ENCODE results near the gene LCN2. TPM values are rescaled to one million over a fixed set of nuclear protein-coding genes. Genes with fewer than 3 reads are reported as not detected.
"Not testable (repeated sequence)": the region's sequence is repeated elsewhere in the genome, so short reads cannot be mapped to it uniquely, and the experiment has no call there.

The LCN2 gene
- total RNA-seq, 1 donor from 2014 or later: 6.0 TPM

DNA sequence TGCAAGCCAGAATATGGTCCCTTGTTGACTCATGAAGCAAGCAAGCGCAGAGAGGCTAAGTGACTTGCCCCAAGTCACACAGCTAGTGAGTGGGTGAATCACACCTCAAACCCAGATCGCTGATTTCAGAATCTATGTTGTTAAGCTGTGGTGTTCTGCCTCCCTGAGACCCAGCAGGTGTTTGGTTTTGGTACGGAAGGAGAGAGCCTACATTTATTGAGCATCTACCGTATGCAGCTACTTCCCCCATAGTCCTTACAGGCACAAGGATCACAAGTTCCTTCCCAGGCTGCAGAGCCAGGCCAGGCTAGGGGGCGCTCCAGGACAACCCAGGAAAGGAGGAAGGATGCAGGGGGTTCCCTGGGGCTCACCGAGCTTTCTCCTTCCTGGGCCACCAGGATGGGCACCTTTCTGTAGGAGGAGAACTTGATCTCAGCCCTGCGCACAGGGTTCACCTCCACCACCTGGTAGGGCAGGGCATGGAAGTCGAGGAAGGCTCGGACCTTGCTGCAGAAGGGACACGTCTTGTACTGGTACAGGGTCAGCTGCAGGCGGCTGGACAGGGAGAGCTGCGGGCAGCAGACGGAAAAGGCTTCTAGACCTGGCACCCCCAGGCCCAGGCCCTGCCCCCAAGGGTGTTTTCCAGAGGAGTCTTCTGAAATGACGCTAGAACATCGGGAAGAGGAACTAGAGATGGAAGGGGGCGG, 24.2 kb upstream of the LCN2 start:
- intact Hi-C loops (cut with DNase I): no loop called here
- ATAC-seq (no peak), DNase-seq (ENCODE audit: low spot score) (peak; percentile 86)

DNA sequence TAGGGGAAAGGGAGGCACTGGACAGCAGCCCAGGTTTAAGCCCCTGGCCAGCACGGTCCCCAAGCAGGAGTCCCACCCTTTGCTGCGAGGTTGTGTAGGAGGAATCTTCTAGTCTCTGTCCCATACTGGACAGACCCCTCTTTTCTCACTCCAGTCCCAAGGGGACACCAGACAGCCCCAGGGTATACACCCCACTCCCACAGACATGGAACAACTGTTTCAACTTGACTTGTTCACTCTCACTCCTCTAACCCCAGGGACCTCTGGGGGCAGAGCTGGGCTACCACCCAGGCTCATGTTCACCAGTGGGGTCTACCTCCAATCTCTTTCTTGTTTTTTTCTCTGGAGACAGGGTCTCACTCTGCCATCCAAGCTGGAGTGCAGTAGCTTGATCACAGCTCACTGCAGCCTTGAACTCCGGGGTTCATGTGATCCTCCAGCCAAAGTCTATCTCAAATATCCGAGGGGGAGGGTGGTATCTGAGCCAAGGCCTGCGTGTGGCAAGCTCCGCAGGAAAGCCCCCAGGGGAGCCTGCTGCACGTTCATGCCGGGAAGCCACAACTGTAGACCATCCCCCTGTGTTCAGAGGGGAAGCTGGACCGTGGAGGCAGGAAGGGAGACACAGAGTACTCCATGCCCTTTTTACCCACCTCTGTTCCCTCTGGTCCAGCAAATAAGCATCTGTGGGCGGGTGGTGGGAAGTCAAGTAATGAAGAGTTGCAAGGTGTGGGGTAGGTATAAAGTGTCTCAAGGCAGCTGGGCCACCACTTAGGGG, 23.5 kb upstream of the LCN2 start:
- no peak for DNase-seq (ENCODE audit: low spot score)
- no peak for ATAC-seq
- intact Hi-C loops (cut with DNase I): no loop called here

DNA sequence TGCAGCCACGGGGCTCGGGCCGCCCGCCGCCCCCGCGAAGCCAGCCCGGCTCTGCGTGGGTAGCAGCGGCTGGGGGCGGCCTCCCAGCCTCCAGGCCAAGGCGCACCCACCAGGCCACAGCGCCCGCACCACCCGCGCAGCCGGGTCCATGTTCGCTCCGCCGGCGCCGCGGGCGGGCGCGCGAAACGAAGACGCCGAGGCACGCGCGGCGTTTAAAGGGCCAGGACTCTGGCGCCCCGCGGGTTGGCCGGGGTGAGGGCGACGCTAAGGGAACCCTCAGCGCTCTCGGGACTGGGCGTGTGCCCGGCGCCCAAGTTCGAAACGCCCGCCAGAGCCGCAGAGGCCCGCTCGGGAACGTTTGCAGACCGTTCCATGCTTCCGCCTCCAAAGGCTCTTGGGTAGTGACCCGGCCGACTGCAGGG, 21.7 kb upstream of the LCN2 start, which contains the start of gene PTGES2:
Gene PTGES2, minus strand, starts transcription at position 162 of the 422 bp plus-strand sequence. Its CDS starts 12 bp downstream, at position 150.
- intact Hi-C loops (cut with DNase I): no loop called here
- peak; percentile 90 for DNase-seq (ENCODE audit: low spot score)
- ATAC-seq: peak; percentile 89

DNA sequence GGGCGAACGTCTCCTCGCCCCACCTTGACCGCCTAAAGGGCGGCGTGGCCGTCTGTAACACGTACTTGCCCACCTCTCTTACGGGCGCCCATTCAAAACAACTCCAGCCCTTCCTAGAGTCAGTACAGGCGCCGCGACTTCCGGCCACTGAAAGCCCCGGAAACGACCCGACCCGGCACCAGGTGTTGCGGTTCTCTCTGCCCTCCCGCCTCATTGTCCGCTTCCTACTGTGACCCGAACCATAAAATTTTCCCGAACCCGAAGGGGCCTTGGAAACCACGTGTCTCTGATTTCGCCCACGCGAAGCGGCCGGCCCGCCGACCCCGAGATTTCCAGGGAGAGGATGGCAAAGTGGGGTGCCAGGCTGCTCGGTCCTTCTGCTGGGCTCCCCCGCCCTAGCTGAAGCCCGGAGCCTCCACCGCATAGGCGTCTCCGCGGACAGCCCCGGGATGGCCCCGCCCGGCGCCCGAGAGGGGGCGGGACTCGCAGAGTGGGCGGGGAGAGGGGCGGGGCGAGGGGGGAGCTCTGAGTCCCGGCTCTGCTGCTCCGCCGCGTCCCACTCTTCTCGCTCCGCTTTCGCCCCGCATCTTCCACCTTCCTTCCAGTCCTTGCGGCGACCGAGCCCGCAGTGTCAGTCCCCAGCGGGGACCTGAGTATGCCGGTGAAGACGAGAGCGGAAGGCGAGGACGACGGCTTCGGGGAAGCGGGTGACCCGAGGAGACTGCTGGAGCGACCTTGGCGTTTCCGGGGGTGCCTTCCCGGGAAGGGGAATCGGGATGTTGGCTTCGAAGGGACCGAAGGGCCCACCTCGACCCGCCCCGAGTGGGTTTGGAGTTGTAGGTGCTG, 21.0 kb upstream of the LCN2 start:
- DNase-seq (ENCODE audit: low spot score) (peak; percentile 88), ATAC-seq (peak; percentile 94)
- intact Hi-C loops (cut with DNase I): no loop called here

DNA sequence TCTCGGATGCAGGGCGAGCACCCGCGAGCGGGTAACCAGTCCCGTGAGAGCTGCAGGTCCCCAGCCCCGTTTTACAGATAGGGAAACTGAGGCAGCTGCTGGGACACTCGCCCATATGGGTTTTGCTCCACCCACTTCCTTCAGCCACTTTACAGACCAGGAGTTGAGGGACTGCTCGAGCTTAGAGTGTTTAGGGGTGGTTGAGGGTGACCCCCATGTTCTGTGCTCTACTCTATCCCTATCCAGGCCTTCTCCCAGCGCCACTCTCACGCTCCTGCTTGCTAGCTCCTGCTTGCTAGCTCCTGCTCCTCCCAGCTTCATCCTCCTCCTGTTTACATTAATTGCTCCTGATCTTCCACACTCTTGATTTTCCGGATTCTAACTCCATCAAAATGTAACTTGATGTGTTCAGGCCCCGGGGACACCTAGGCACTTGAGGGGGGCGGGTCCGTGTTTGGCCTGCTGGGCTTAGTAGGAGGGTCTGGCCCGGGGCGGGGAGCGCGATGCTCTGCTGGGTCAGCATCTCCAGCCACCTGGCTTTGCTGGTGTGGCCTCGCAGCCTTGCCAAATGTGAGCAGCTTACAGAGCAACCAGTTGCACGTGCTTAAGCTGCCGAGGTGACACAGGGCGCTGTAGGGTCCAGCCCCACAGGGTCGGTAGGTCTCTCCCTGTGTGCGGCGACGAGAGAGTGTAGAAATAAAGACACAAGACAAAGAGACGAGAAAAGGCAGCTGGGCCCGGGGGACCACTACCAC, 20.2 kb upstream of the LCN2 start:
- intact Hi-C loops (cut with DNase I): no loop called here
- peak; percentile 12 for ATAC-seq
- DNase-seq (ENCODE audit: low spot score): no peak

DNA sequence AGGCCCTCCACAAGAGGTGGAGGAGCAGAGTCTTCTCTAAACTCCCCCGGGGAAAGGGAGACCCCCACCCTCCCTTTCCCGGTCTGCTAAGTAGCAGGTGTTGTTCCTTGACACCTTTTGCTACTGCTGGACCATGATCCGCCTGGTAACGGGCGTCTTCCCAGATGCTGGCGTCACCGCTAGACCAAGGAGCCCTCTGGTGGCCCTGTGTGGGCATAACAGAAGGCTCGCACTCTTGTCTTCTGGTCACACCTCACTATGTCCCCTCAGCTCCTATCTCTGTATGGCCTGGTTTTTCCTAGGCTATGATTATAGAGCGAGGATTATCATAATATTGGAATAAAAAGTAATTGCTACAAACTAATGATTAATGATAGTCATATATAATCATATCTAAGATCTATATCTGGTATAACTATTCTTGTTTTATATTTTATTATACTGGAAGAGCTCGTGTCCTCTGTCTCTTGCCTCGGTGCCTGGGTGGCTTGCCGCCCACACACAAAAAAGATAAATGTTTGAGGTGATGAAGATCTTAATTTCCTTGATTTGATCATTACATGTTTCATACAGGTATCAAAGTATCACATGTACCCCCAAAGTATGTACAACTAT, 19.2 kb upstream of the LCN2 start:
- ATAC-seq; DNase-seq (ENCODE audit: low spot score); intact Hi-C loops (cut with DNase I): not testable (repeated sequence)

DNA sequence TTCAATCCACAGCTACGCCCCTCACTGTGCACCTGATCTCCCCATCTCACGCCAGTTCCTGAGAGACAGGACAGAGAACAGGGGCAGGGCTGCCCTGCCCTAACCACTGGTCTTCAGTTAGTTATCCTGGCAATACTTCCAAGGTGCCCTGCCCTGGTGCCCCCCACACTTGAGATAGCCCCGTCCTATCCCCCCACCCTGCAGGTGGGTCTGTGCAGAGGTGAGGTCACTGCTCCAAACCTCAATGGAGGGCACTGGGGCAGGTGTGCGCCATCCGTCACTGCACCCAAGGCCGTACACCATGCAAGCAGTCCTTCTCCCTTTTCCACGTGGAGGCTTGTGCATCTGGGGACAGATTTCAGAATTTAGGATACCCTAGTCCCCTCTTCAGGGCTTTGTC, 18.6 kb upstream of the LCN2 start:
- DNase-seq (ENCODE audit: low spot score); ATAC-seq; intact Hi-C loops (cut with DNase I): not testable (repeated sequence)

DNA sequence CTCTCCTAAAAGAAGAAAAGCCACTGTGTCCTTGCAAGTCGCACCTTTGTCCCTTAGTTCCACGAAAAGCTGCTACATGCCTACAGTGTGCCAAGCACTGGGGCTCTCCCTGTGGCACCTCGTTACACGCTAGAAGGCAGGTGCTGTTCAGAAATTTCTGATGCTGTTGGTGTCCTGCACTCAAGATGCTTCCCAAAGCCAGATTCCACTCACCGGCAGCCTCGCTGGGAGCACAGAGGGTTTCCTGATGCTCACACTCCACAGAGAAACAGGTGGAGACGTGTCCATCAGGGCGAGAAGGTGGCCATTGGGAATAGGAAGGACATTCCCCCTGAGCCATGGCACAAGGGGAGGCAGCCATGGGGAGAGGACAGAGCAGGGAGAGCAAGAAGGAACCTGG, 17.9 kb upstream of the LCN2 start:
- intact Hi-C loops (cut with DNase I); ATAC-seq; DNase-seq (ENCODE audit: low spot score): not testable (repeated sequence)

DNA sequence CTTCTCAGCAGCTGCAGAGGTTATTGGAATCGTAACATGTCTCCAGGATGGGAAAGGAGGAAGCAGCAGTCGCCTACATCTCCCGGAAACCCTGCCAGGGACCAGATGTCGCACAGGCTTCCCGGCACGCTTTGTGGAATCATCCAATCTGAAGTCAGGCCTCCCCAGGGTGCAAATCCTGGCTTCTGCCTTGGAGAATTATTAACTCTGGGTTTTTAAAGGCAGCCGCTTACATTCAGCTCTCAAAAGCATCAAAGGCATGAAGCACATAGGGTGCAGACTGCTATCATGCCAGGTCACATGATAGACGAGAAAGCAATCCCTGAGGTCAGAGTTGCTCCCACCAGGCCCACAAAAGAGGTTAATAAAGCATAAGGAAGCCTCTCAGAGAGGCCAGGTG, 17.1 kb upstream of the LCN2 start:
- ATAC-seq; intact Hi-C loops (cut with DNase I); DNase-seq (ENCODE audit: low spot score): not testable (repeated sequence)

DNA sequence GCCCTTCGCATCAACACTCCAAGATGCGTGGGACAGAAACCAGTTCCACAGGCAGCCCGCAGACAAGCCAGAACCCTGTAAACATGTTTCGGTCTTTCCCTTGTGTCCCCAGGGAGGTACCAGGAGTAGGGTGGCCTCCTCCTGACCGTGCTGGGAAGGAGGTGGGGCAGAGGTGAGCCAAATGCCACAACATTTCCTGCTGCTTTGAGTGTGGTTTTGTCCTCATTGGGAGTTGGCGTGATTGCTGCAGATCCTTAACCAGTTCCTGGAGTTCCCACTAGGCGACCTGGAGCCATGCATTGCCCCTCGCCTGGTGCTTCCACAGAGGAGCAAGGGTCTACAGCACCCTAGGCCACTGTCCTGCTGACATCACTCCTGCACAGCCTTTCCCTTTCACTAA, 13.7 kb upstream of the LCN2 start:
- ATAC-seq; DNase-seq (ENCODE audit: low spot score); intact Hi-C loops (cut with DNase I): not testable (repeated sequence)

DNA sequence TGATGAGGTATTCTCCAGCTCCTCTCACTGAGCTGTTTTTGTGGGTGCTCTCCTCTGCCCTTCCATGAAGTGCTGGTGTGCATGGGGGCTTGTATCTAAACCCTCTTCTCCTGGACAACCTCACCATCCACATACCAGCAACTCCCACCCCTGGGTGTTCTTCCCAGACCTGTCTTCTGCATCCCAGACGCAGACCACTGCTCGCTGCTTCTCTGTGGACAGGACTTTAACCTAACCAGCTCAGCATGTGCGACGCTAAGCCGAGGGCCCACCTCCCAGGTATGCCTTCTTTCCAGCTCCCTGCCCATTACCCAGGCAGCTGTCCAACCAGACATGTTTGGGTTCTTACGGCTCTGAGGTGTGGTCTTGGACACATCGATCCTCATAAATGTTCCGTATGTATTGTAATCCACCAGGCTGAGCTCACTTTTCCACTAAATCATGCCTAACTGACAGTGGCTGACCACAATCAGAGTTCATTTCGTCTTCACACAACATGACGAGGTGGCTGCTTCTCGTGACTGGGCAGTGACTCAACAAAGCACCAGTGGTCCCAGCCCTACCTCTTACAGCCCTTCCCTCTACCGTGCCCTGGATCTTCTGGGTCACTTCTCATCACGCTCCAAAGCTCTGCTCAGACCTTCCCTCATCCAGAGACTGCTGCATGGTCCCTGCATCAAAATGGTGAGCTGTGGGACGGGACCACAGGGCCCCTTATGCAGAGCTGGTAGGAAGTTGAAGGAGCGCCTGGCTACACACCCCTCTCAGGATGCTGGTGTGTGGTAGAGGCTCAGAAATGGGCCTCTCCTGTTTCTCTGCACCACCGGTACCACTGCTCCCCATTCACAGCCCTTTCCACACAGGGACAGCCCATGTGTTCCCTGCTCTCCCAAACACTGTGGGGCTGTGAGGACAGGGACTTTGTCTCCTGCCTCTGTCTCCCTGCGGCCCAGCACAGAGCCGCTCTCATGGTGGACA, 12.1 kb upstream of the LCN2 start:
- intact Hi-C loops (cut with DNase I): no loop called here
- ATAC-seq: no peak
- no peak for DNase-seq (ENCODE audit: low spot score)

DNA sequence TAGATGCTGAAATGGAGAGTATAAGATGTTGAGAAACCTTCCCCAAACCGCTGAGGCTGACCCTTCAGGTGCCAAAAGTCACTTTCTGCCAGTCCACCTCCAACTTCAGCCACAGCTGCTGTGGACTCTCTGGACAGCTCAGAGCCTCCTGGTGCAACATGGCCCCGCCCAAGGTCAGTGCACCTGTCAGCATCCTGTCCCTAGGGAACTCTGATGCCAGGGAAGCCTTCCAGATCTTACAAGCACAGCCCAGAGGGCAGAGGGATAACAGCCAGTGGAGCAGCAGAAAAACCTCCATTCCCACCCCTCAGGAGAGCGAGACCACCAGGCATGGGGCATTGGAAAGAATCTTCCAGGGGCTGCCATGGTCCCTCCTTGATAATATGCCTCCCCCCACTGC, 11.3 kb upstream of the LCN2 start:
- intact Hi-C loops (cut with DNase I): no loop called here
- ATAC-seq (no peak), DNase-seq (ENCODE audit: low spot score) (no peak)

DNA sequence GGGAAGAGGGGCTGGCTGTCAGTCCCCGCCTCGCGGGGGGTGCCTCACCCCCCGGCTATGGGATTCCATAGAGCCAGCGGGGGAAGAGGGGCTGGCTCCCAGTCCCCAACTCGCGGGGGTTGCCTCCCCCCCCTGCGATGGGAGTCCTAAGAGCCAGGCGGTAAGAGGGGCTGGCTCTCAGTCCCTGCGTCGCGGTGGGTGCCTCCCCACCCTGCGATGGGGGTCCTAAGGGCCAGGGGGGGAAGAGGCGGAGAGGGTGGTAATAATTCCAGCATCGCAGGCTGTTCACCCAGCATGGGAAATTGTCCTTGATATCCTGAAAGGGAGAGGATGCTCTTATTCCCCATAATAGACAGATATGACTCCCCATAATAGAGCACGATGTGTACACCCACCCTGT, 9.6 kb upstream of the LCN2 start:
- intact Hi-C loops (cut with DNase I): no loop called here
- ATAC-seq: no peak
- DNase-seq (ENCODE audit: low spot score): no peak

DNA sequence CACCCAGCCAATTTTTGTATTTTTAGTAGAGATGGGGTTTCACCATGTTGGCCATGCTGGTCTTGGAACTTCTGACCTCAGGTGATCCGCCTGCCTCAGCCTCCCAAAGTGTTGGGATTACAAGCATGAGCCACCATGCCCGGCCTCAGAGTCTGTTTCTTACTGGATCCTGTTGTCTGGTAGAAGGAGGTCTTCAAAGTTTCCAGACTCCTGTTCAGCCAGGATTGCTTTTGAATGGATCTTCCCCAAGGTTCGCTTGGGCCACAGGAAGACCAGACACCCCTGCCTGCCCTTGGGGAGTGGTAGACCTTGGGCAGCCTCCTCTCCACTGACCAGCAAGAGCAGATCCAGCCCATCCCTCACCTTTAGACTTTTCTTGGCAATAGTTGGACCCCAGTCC, 7.6 kb upstream of the LCN2 start:
- no peak for DNase-seq (ENCODE audit: low spot score)
- ATAC-seq: no peak
- intact Hi-C loops (cut with DNase I): no loop called here

DNA sequence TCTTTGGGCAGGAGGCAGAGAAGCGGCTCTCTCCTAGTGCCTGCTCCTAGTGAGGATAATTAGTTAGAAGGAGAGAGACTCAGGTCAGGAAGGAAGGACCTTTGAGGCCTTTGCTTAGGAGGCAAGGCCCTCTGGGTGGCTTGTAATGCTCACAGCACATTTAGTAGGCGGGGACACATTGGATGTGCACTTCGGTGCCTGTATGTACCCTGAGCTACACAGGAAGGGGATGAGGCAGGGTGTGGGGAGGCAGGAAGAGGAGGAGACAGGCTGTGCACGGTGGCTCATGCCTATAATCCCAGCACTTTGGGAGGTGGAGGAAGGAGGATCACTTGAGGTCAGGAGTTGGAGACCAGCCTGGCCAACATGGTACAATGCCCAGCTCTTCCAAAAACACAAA, 7.2 kb upstream of the LCN2 start:
- ATAC-seq (no peak), DNase-seq (ENCODE audit: low spot score) (no peak)
- intact Hi-C loops (cut with DNase I): no loop called here

DNA sequence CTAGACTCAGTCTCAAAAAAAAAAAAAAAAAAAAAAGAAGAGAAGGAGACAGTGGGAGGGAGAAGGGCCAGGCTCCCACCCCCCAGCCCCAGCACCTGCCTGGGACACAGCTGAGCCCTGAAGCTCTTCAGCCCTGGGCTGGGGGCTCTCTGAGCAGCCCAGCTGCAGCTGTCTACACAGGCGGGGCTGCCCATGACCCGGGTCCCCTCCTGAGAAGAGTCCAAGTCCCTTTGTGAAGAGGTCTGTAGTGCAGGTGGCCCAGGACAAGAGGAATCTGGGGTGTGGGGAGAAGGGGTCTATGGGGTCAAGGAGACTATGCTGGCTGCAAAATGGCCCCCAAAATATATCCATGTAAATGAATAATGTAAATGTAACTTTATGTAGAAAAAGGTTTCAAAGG, 6.7 kb upstream of the LCN2 start:
- ATAC-seq (no peak), DNase-seq (ENCODE audit: low spot score) (no peak)
- intact Hi-C loops (cut with DNase I): no loop called here

DNA sequence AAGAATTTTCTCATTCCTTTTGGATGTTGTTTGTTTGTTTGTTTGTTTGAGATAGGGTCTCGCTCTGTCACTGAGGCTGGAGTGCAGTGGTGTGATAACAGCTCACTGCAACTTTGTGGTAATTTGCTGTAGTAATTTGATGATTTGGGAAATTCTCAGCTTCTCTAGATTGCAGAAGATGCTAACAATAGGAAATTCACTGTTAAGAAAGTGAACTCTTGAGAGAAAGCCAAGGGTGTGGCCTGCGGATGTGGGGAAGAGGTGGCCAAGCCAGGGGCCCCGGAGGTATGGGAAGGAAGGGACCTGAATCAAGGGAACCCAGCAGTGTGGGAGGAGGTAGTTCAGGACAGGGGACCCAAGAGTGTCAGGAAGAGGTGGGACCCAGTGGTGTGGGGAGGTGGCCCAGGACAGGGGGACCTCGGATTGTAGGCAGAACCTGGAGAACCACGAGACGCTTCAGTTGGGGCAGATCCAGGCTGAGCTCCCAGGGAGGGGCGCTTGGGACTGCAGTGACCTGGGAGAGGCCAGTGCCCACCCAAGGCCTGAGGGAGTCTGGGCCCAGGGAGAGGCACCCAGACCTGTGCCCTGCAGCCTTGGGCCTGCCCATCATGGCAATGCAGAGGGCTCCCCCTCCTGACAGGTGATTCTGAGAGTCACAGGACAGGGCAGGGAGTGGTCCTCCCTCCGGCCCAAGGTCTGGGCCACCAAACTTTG, 5.6 kb upstream of the LCN2 start:
- intact Hi-C loops (cut with DNase I): no loop called here

More for the DNA sequence above, 5.6 kb upstream of the LCN2 start:
- ATAC-seq (peak; percentile 8), DNase-seq (ENCODE audit: low spot score) (no peak)
